ENCODE measurements around the gene RAPGEFL1.

- TF ChIP-seq CTCF (IDR thresholded peaks at IDR 0.05) (no peak), EZH2 (IDR thresholded peaks at IDR 0.05) (no peak), EZH2phosphoT487 (IDR thresholded peaks at IDR 0.05) (no peak)
Measured at GRCh38 chr17:40179923-40180659, 2.8 kb downstream of the RAPGEFL1 start.

Measured in neural progenitor cell (in vitro differentiated cells).